ENCODE measurements around the gene SPDEF.

The SPDEF gene

GRCh38 chr6:34578445-34579262, 22.5 kb upstream of the SPDEF start:
- in situ Hi-C loops (cut with HindIII; ENCODE audit: low pct_unique_long_range_greater_than_20kb, low sequenced_read_pairs): no loop called here
- no peak for TF ChIP-seq JUND (IDR thresholded peaks at IDR 0.05; ENCODE audit: low read depth)
- DNase-seq (ENCODE audit: low read depth in 1 of 2, low spot score in 1 of 2): no peak

GRCh38 chr6:34576286-34576955, 20.3 kb upstream of the SPDEF start:
- no peak for DNase-seq (ENCODE audit: low read depth in 1 of 2, low spot score in 1 of 2)
- in situ Hi-C loops (cut with HindIII; ENCODE audit: low pct_unique_long_range_greater_than_20kb, low sequenced_read_pairs): no loop called here
- no peak for TF ChIP-seq JUND (IDR thresholded peaks at IDR 0.05; ENCODE audit: low read depth)

DNA sequence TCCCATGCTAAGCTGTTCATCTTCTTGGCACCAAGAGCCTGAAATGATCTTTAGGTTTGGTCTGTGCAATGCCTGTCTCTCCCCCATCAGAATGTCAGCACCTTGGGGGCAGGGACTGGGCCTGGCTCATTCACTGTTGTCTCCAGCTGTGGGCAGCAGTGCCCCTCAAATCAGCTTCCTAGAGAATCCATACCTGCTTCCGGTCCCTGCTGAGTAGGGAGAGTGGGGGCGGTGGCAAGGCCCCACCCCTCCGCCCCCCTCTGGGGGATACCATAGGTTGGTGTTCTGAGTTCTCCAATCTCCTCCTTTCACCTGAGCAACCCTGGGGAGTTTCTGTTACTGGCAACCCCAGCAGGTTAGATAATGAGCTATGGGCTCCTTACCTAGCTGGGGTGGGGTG, 19.2 kb upstream of the SPDEF start:
- in situ Hi-C loops (cut with HindIII; ENCODE audit: low pct_unique_long_range_greater_than_20kb, low sequenced_read_pairs): no loop called here
- no peak for TF ChIP-seq JUND (IDR thresholded peaks at IDR 0.05; ENCODE audit: low read depth)
- no peak for DNase-seq (ENCODE audit: low read depth in 1 of 2, low spot score in 1 of 2)

GRCh38 chr6:34574647-34575293, 18.6 kb upstream of the SPDEF start:
- no peak for TF ChIP-seq JUND (IDR thresholded peaks at IDR 0.05; ENCODE audit: low read depth)
- in situ Hi-C loops (cut with HindIII; ENCODE audit: low pct_unique_long_range_greater_than_20kb, low sequenced_read_pairs): no loop called here
- DNase-seq (ENCODE audit: low read depth in 1 of 2, low spot score in 1 of 2): no peak

DNA sequence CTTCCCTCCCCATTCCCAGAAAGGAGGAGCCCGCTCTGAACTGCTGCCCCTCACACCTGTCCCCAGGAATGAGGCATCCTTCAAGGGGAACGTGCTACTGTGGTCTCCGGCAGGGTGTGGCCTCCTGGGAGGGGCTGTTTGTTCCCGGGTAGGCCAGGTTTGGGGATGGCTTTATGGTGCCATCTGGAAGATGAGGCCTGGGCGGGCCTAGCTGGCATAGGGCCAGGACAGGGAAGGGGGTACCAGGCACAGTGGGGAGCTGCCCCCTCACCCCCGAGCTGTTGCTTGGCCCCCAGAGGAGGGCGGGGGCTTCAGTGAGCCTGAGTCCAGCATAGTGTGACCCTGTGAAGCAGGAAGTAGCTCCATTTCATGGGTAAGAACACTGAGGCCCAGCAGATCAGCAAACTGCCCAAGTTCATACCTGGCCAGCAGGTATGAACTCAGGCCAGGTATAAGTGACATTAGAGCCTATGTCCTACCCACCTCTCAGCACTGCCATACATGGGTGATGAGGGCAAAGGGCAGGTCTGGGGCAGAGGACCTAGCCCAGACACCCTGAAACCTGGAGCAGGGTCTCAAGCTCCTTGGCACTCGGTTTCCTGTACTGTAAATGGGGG, 17.5 kb upstream of the SPDEF start:
- in situ Hi-C loops (cut with HindIII; ENCODE audit: low pct_unique_long_range_greater_than_20kb, low sequenced_read_pairs): no loop called here
- no peak for DNase-seq (ENCODE audit: low read depth in 1 of 2, low spot score in 1 of 2)
- no peak for TF ChIP-seq JUND (IDR thresholded peaks at IDR 0.05; ENCODE audit: low read depth)

GRCh38 chr6:34572585-34572984, 16.5 kb upstream of the SPDEF start:
- no peak for DNase-seq (ENCODE audit: low read depth in 1 of 2, low spot score in 1 of 2)
- no peak for TF ChIP-seq JUND (IDR thresholded peaks at IDR 0.05; ENCODE audit: low read depth)
- in situ Hi-C loops (cut with HindIII; ENCODE audit: low pct_unique_long_range_greater_than_20kb, low sequenced_read_pairs): no loop called here

DNA sequence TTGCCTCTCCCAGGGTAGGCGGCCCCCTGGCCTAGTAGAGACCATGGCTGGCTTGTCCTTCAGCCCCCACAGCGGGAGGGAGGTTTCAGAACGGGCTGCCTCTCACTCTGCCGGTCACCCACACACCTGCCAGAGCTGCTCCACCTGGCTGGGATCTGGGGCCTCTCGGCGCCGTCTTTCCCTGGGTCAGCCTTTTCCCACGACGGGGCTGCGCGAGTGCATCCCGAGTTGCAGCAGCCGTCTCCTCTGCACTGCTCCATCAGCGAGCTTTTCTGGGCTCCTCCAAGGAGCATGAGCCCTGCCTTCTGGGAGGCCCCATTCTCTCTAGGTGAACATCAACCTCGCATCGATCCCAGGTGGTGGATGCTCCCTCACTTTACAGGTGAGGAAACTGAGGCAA, 15.9 kb upstream of the SPDEF start:
- TF ChIP-seq JUND (IDR thresholded peaks at IDR 0.05; ENCODE audit: low read depth): no peak
- in situ Hi-C loops (cut with HindIII; ENCODE audit: low pct_unique_long_range_greater_than_20kb, low sequenced_read_pairs): no loop called here
- DNase-seq (ENCODE audit: low read depth in 1 of 2, low spot score in 1 of 2): no peak

DNA sequence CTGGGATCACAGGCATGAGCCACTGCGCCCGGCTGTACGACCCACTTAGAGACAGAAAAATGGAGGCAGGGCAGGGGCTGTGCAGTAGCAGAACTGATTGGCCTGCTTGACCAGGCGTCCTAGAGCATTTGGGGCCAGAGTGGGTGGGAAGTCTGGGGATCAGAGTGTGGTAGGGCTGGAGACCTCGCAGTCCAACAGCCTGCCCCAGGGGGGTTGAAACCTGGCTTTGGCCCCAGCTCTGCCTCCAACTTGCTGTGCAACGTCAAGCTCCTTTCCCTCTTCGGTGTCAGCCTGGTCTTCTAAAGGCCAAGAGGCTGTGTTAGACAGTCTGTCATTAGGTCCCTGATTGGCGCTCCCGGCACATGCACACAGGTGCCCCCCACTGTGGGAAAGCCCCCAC, 15.3 kb upstream of the SPDEF start:
- no peak for TF ChIP-seq JUND (IDR thresholded peaks at IDR 0.05; ENCODE audit: low read depth)
- DNase-seq (ENCODE audit: low read depth in 1 of 2, low spot score in 1 of 2): no peak
- in situ Hi-C loops (cut with HindIII; ENCODE audit: low pct_unique_long_range_greater_than_20kb, low sequenced_read_pairs): no loop called here

GRCh38 chr6:34570066-34570833, 14.1 kb upstream of the SPDEF start:
- no peak for DNase-seq (ENCODE audit: low read depth in 1 of 2, low spot score in 1 of 2)
- in situ Hi-C loops (cut with HindIII; ENCODE audit: low pct_unique_long_range_greater_than_20kb, low sequenced_read_pairs): no loop called here
- no peak for TF ChIP-seq JUND (IDR thresholded peaks at IDR 0.05; ENCODE audit: low read depth)

GRCh38 chr6:34569361-34569973, 13.3 kb upstream of the SPDEF start:
- no peak for DNase-seq (ENCODE audit: low read depth in 1 of 2, low spot score in 1 of 2)
- in situ Hi-C loops (cut with HindIII; ENCODE audit: low pct_unique_long_range_greater_than_20kb, low sequenced_read_pairs): no loop called here
- no peak for TF ChIP-seq JUND (IDR thresholded peaks at IDR 0.05; ENCODE audit: low read depth)

DNA sequence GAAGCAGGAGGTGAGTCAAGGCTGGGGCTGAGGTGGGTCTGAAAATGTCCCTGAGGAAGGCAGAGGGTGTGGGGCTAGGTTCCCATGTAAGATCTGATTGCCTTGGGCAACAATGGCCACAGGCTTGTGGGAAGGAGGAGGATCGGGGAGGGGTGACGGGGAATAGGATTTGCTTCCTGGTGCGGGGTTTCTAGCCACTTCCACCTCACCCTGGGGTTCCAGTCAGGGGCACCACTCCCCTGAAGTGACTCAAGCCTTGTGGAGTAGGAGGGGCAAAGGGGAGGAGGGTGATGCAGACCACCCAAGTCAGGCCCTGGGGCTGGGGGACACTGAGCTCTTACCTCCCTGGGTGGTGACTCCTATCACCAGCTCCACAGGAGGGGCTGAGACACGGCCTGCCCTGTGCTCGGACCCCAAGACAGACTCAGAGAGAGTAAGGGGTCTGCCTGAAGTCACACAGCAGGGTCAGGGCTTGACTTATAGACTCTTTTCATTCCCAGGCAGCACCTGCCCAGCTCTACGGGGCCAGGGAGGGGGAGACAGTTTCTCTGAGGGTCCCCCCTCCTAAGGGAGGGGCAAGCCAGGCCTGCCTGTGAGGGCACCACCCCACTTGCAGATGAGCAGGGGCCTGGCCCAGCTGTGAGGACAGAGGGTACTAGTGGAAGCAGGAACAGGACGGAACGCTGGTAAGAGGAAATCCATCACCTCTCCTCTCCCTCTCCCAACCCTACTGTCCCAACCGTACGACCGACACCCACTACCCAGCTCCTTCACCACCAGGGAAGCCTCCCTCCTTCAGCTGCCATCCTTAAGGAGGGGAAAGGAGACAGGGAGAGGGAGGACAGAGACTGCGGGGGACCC, 12.4 kb upstream of the SPDEF start:
- TF ChIP-seq JUND (IDR thresholded peaks at IDR 0.05; ENCODE audit: low read depth): no peak
- in situ Hi-C loops (cut with HindIII; ENCODE audit: low pct_unique_long_range_greater_than_20kb, low sequenced_read_pairs): no loop called here
- DNase-seq (ENCODE audit: low read depth in 1 of 2, low spot score in 1 of 2): no peak
